Colonic mucosa (tissue), 4 donors: Measurements from ENCODE around the gene RAPSN. TPM values are rescaled to one million over a fixed set of nuclear protein-coding genes. Genes with fewer than 3 reads are reported as not detected.

Experiments
- DNase-seq: peaks from one replicate; pipeline ENCODE4 v3.0.0-alpha.2; 2020
- H3K27ac ChIP-seq: fragments of 200-600 bp; one replicate; pipeline ENCODE4 v1.8.0; 2021
- H3K27me3 ChIP-seq: fragments of 200-600 bp; one replicate; pipeline ENCODE4 v1.8.0; 2021
- H3K36me3 ChIP-seq: fragments of 200-600 bp; one replicate; pipeline ENCODE4 v1.8.0; 2021
- H3K4me1 ChIP-seq: fragments of 200-600 bp; one replicate; pipeline ENCODE4 v1.8.0; 2021; ENCODE audit warnings: mild to moderate bottlenecking
- H3K4me3 ChIP-seq: fragments of 200-600 bp; one replicate; pipeline ENCODE4 v1.8.0; 2021
- H3K9ac ChIP-seq, 2 donors: one replicate each; pipeline ENCODE4 v1.7.0; 2013; ENCODE audit warnings: control low read depth in 2 of 2, low read depth in 2 of 2, low read length in 2 of 2
- H3K9me3 ChIP-seq: fragments of 200-600 bp; one replicate; pipeline ENCODE4 v1.8.0; 2021
- intact Hi-C: fragments of 100-400 bp; cut with DNase I; formaldehyde crosslinking; loops from one replicate; pipeline ENCODE4 v1.14.1; 2022
- total RNA-seq, 2 donors: library from RNA; stranded (reverse); fragmentation: NEBNext Ultra II Directional in 1 of 2; extraction: Animal tissue kit (Norgen Biotek cat#: 25700) in 1 of 2; gene quantifications; one replicate each; pipeline ENCODE4 v1.2.1, GENCODE V29; 2021
- TF ChIP-seq, protein P1 (sequence below): fragments of 200-600 bp; IDR thresholded peaks from one replicate; pipeline ENCODE4 v1.8.0; 2022; ENCODE audit warnings: antibody characterized with exemption, mild to moderate bottlenecking
- donor health status: healthy.
- donor health status: DM: no; HTN: no; CAD: no.
- donor health status: DM: no; HTN: no; CAD: no.

Gene RAPSN
- total RNA-seq, 2 donors from 2014 or later: not detected

DNA sequence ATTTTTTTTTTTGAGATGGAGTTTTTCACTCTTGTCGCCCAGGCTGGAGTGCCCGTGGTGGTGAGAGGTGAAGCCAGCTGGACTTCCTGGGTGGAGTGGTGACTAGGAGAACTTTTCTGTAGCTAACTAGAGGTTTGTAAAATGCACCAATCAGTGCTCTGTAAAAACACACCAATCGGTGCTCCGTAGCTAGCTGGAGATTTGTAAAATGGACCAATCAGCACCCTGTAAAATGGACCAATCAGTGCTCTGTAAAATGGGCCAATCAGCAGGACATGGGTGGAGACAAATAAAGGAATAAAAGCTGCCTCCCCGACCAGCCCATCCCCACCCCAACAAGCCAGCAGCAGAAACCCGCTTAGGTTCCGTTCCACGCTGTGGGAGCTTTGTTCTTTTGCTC, 4.4 kb upstream of the RAPSN start:
- no peaks in the 10 kb centered on the region for H3K9me3 ChIP-seq
- no peak overlapping the region for H3K27ac ChIP-seq
- intact Hi-C loops: loop anchor here (5.0 kb wide), 1 partner anchor 76 kb away; the partner anchor contains the start of gene SPI1
- no peak overlapping the region for H3K4me3 ChIP-seq
- DNase-seq: no peak
- H3K27me3 ChIP-seq: no peaks in the 10 kb centered on the region
- no peaks in the 10 kb centered on the region for H3K36me3 ChIP-seq
- H3K9ac ChIP-seq: no peak overlapping the region
- no peaks in the 10 kb centered on the region for H3K4me1 ChIP-seq
- TF ChIP-seq, protein P1, sequence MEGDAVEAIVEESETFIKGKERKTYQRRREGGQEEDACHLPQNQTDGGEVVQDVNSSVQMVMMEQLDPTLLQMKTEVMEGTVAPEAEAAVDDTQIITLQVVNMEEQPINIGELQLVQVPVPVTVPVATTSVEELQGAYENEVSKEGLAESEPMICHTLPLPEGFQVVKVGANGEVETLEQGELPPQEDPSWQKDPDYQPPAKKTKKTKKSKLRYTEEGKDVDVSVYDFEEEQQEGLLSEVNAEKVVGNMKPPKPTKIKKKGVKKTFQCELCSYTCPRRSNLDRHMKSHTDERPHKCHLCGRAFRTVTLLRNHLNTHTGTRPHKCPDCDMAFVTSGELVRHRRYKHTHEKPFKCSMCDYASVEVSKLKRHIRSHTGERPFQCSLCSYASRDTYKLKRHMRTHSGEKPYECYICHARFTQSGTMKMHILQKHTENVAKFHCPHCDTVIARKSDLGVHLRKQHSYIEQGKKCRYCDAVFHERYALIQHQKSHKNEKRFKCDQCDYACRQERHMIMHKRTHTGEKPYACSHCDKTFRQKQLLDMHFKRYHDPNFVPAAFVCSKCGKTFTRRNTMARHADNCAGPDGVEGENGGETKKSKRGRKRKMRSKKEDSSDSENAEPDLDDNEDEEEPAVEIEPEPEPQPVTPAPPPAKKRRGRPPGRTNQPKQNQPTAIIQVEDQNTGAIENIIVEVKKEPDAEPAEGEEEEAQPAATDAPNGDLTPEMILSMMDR: no peak

DNA sequence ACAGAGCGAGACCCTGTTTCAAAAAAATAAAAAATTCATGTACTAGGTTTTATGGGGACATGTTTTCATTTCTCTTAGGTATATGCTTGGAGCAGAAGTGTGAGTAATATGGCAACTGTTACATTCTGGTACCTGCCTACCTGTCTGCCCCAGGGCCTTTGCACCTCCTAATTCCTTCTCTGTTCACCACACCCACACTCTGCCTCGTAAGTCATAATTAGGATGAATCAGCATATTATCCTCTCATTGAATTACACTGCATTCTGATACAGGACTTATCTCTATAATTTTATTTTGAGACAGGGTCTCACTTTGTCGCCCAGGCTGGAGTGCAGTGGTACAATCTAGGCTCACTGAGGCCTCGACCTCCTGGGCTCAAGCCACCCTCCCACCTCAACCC, 3.1 kb upstream of the RAPSN start:
- DNase-seq: no peak
- H3K36me3 ChIP-seq: no peaks in the 10 kb centered on the region
- H3K4me3 ChIP-seq: no peak overlapping the region
- H3K27me3 ChIP-seq: no peaks in the 10 kb centered on the region
- TF ChIP-seq, protein P1: no peak
- H3K27ac ChIP-seq: no peak overlapping the region
- no peak overlapping the region for H3K9ac ChIP-seq
- no peaks in the 10 kb centered on the region for H3K4me1 ChIP-seq
- no peaks in the 10 kb centered on the region for H3K9me3 ChIP-seq
- intact Hi-C loops: loop anchor here (5.0 kb wide), 1 partner anchor 75 kb away; the partner anchor contains the start of gene SPI1

DNA sequence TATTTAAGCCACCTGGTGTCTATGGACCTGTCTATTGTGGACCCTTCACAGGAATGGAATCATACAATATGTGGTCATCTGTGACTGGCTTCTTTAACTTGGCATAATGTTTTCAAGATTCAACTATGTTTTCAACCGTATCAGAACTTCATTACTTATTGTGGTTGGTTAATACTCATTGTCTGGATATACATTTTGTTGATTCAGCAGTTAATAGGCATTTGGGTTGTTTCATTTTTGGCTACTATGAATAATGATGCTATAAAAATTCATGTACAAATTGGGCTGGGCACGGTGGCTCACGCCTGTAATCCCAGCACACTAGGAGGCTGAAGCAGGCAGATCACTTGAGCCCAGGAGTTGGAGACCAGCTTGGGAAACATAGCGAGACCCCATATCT, 2.5 kb upstream of the RAPSN start:
- Histone ChIP-seq H3K9me3 (no peaks in the 10 kb centered on the region), H3K27ac (no peak overlapping the region), H3K4me1 (no peaks in the 10 kb centered on the region), H3K9ac (no peak overlapping the region), H3K4me3 (no peak overlapping the region), H3K27me3 (no peaks in the 10 kb centered on the region), H3K36me3 (no peaks in the 10 kb centered on the region)
- TF ChIP-seq, protein P1: no peak
- DNase-seq: no peak
- intact Hi-C loops: loop anchor here (5.0 kb wide), 1 partner anchor 74 kb away; the partner anchor contains the start of gene SPI1

DNA sequence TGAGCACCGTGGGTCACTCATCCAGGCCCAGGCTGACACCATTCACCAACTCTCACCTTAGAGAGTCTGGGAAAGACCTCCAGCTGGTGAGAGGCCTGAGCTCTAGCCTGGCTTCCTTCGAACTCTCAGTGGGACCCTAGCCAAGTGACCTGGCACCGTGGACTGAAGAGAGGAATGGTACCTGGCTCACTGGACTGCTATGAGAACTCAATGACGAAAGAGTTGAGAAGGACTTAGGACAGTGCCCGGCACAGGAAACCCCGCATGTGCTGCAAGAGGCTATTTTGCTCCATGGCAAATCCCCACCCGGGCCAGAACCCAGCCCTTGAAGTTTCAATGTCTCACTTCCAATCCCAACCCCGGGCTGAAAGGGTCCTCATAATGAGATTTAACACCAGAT, 605 bp upstream of the RAPSN start:
- DNase-seq: no peak
- H3K9me3 ChIP-seq: no peaks in the 10 kb centered on the region
- TF ChIP-seq, protein P1: no peak
- no peaks in the 10 kb centered on the region for H3K4me1 ChIP-seq
- H3K4me3 ChIP-seq: no peak overlapping the region
- no peak overlapping the region for H3K9ac ChIP-seq
- no peaks in the 10 kb centered on the region for H3K36me3 ChIP-seq
- H3K27ac ChIP-seq: no peak overlapping the region
- intact Hi-C loops: no loop called here
- no peaks in the 10 kb centered on the region for H3K27me3 ChIP-seq

DNA sequence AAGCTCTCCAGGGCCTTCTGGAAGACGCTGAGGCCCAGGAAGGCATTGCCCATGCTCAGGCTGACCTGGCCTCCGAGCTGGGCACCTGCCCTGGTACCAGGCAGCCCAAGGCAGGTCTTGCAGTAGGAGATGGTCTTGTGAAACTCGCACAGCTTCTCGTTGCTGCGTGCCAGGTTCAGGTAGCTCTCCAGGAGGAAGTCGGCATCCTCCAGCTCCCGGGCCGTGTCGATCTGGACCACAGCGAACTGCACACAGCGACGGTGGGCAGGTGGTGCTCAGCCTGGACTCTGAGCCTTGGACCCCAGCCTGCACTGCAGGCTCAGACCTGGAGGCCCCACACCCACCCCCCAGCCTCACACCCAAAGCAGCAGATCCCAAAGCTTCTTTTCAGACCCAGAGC, 1.0 kb downstream of the RAPSN start:
- H3K4me3 ChIP-seq: no peak overlapping the region
- H3K9me3 ChIP-seq: no peaks in the 10 kb centered on the region
- H3K4me1 ChIP-seq: no peaks in the 10 kb centered on the region
- H3K27ac ChIP-seq: no peak overlapping the region
- DNase-seq: no peak
- no peaks in the 10 kb centered on the region for H3K27me3 ChIP-seq
- TF ChIP-seq, protein P1: no peak
- H3K9ac ChIP-seq: no peak overlapping the region
- intact Hi-C loops: no loop called here
- no peaks in the 10 kb centered on the region for H3K36me3 ChIP-seq
